Stimulated activated naive CD8-positive, alpha-beta T cell treated with anti-CD3 and anti-CD28 coated beads, Interleukin-15, Interleukin-2, amounts not matched to agents 100 ng/mL and 50 ng/mL, for 24 hours (primary cell): ENCODE measurements around the gene RBP4.

Source experiments
- H3K27ac Mint-ChIP-seq: one replicate; pipeline ENCODE4 v1.8.0; 2021; ENCODE audit warnings: mild to moderate bottlenecking, mixed read lengths
- H3K27me3 Mint-ChIP-seq: one replicate; pipeline ENCODE4 v1.8.0; 2021; ENCODE audit warnings: mixed read lengths
- H3K36me3 Mint-ChIP-seq: one replicate; pipeline ENCODE4 v1.8.0; 2021; ENCODE audit warnings: low read depth, mixed read lengths
- H3K4me1 Mint-ChIP-seq: one replicate; pipeline ENCODE4 v1.8.0; 2021; ENCODE audit warnings: low read depth, mixed read lengths
- H3K4me3 Mint-ChIP-seq: one replicate; pipeline ENCODE4 v1.8.0; 2021; ENCODE audit warnings: mild to moderate bottlenecking, mixed read lengths
- H3K9me3 Mint-ChIP-seq: one replicate; pipeline ENCODE4 v1.8.0; 2021; ENCODE audit warnings: mixed read lengths

Gene RBP4

GRCh38 chr10:93584445-93584844 lies 16.6 kb downstream of the RBP4 start:
- peaks cover 12% of the 10 kb centered on the region for H3K27me3 Mint-ChIP-seq
- peaks cover 3% of the 10 kb centered on the region for H3K9me3 Mint-ChIP-seq
- H3K27ac Mint-ChIP-seq = no peak overlapping the region
- H3K36me3 Mint-ChIP-seq = no peaks in the 10 kb centered on the region
- H3K4me1 Mint-ChIP-seq = no peaks in the 10 kb centered on the region
- H3K4me3 Mint-ChIP-seq = no peak overlapping the region

- Mint-ChIP-seq H3K27me3 (peaks cover 16% of the 10 kb centered on the region), H3K4me1 (no peaks in the 10 kb centered on the region), H3K27ac (no peak overlapping the region), H3K4me3 (no peak overlapping the region), H3K36me3 (no peaks in the 10 kb centered on the region), H3K9me3 (peaks cover 6% of the 10 kb centered on the region)
These were observed 20.2 kb downstream of the RBP4 start for GRCh38 chr10:93580828-93581227.

GRCh38 chr10:93579985-93580711 lies 20.9 kb downstream of the RBP4 start:
- no peak overlapping the region for H3K27ac Mint-ChIP-seq
- H3K9me3 Mint-ChIP-seq = peaks cover 6% of the 10 kb centered on the region
- no peak overlapping the region for H3K4me3 Mint-ChIP-seq
- no peaks in the 10 kb centered on the region for H3K36me3 Mint-ChIP-seq
- peaks cover 20% of the 10 kb centered on the region for H3K27me3 Mint-ChIP-seq
- no peaks in the 10 kb centered on the region for H3K4me1 Mint-ChIP-seq

GRCh38 chr10:93579089-93579488 lies 21.9 kb downstream of the RBP4 start:
- Mint-ChIP-seq H3K27ac (no peak overlapping the region), H3K4me3 (no peak overlapping the region), H3K36me3 (no peaks in the 10 kb centered on the region), H3K4me1 (no peaks in the 10 kb centered on the region), H3K27me3 (peaks cover 21% of the 10 kb centered on the region), H3K9me3 (peaks cover 6% of the 10 kb centered on the region)

GRCh38 chr10:93577565-93577964 lies 23.5 kb downstream of the RBP4 start:
- H3K27ac Mint-ChIP-seq = no peak overlapping the region

GRCh38 chr10:93576888-93577287 lies 24.1 kb downstream of the RBP4 start:
- H3K36me3 Mint-ChIP-seq = no peaks in the 10 kb centered on the region
- H3K9me3 Mint-ChIP-seq = peaks cover 6% of the 10 kb centered on the region
- H3K27ac Mint-ChIP-seq = no peak overlapping the region
- peaks cover 38% of the 10 kb centered on the region for H3K27me3 Mint-ChIP-seq
- no peak overlapping the region for H3K4me3 Mint-ChIP-seq
- peaks cover 4% of the 10 kb centered on the region for H3K4me1 Mint-ChIP-seq

More at GRCh38 chr10:93577565-93577964, 23.5 kb downstream of the RBP4 start:
- H3K4me1 Mint-ChIP-seq = peaks cover 4% of the 10 kb centered on the region
- no peaks in the 10 kb centered on the region for H3K36me3 Mint-ChIP-seq
- H3K4me3 Mint-ChIP-seq = no peak overlapping the region
- peaks cover 6% of the 10 kb centered on the region for H3K9me3 Mint-ChIP-seq
- peaks cover 33% of the 10 kb centered on the region for H3K27me3 Mint-ChIP-seq

GRCh38 chr10:93573924-93574323 lies 27.1 kb downstream of the RBP4 start:
- Mint-ChIP-seq H3K9me3 (no peaks in the 10 kb centered on the region), H3K27ac (no peak overlapping the region), H3K4me3 (no peak overlapping the region), H3K4me1 (peaks cover 4% of the 10 kb centered on the region), H3K27me3 (peaks cover 49% of the 10 kb centered on the region), H3K36me3 (no peaks in the 10 kb centered on the region)

GRCh38 chr10:93573051-93573909 lies 27.8 kb downstream of the RBP4 start:
- H3K27ac Mint-ChIP-seq = no peak overlapping the region
- H3K4me1 Mint-ChIP-seq = peaks cover 4% of the 10 kb centered on the region
- H3K4me3 Mint-ChIP-seq = no peak overlapping the region
- H3K36me3 Mint-ChIP-seq = no peaks in the 10 kb centered on the region
- H3K9me3 Mint-ChIP-seq = no peaks in the 10 kb centered on the region
- H3K27me3 Mint-ChIP-seq = peaks cover 53% of the 10 kb centered on the region

- H3K9me3 Mint-ChIP-seq = no peaks in the 10 kb centered on the region
- peaks cover 4% of the 10 kb centered on the region for H3K4me1 Mint-ChIP-seq
- H3K27me3 Mint-ChIP-seq = peaks cover 56% of the 10 kb centered on the region
- no peaks in the 10 kb centered on the region for H3K36me3 Mint-ChIP-seq
- no peak overlapping the region for H3K27ac Mint-ChIP-seq
- H3K4me3 Mint-ChIP-seq = no peak overlapping the region
These were observed 28.4 kb downstream of the RBP4 start for GRCh38 chr10:93572606-93573005.

GRCh38 chr10:93570383-93570782 lies 30.7 kb downstream of the RBP4 start:
- H3K9me3 Mint-ChIP-seq = no peaks in the 10 kb centered on the region
- peaks cover 4% of the 10 kb centered on the region for H3K4me1 Mint-ChIP-seq
- H3K4me3 Mint-ChIP-seq = no peak overlapping the region
- no peak overlapping the region for H3K27ac Mint-ChIP-seq
- no peaks in the 10 kb centered on the region for H3K36me3 Mint-ChIP-seq
- peaks cover 71% of the 10 kb centered on the region for H3K27me3 Mint-ChIP-seq

- no peak overlapping the region for H3K4me3 Mint-ChIP-seq
- no peaks in the 10 kb centered on the region for H3K9me3 Mint-ChIP-seq
- peaks cover 67% of the 10 kb centered on the region for H3K27me3 Mint-ChIP-seq
- no peaks in the 10 kb centered on the region for H3K4me1 Mint-ChIP-seq
- no peak overlapping the region for H3K27ac Mint-ChIP-seq
- H3K36me3 Mint-ChIP-seq = no peaks in the 10 kb centered on the region
These were observed 33.0 kb downstream of the RBP4 start for GRCh38 chr10:93568105-93568390.

GRCh38 chr10:93567277-93568104 lies 33.5 kb downstream of the RBP4 start:
- H3K27me3 Mint-ChIP-seq = peaks cover 61% of the 10 kb centered on the region
- no peaks in the 10 kb centered on the region for H3K9me3 Mint-ChIP-seq
- H3K27ac Mint-ChIP-seq = no peak overlapping the region
- H3K4me3 Mint-ChIP-seq = no peak overlapping the region
- no peaks in the 10 kb centered on the region for H3K4me1 Mint-ChIP-seq
- H3K36me3 Mint-ChIP-seq = no peaks in the 10 kb centered on the region

- Mint-ChIP-seq H3K27ac (no peak within 1 kb of the TSS), H3K9me3 (no peaks in the 10 kb centered on the region), H3K36me3 (no peaks in the 10 kb centered on the region), H3K27me3 (peaks cover 55% of the 10 kb centered on the region), H3K4me1 (no peaks in the 10 kb centered on the region), H3K4me3 (no peak within 1 kb of the TSS)
These were observed 34.4 kb downstream of the RBP4 start, which contains the start of gene FFAR4 for GRCh38 chr10:93566435-93567276. FFAR4 (plus strand) TSS chr10:93566665; CDS start chr10:93566721, 56 bp downstream.

- H3K4me1 Mint-ChIP-seq = no peaks in the 10 kb centered on the region
- no peaks in the 10 kb centered on the region for H3K9me3 Mint-ChIP-seq
- H3K4me3 Mint-ChIP-seq = no peak overlapping the region
These were observed 35.6 kb downstream of the RBP4 start for GRCh38 chr10:93565446-93565845.

More at GRCh38 chr10:93565446-93565845, 35.6 kb downstream of the RBP4 start:
- H3K36me3 Mint-ChIP-seq = no peaks in the 10 kb centered on the region
- H3K27me3 Mint-ChIP-seq = peaks cover 59% of the 10 kb centered on the region
- no peak overlapping the region for H3K27ac Mint-ChIP-seq
